GM19452 (cell line): ENCODE results near the gene SPATA33.

Experiments
- ATAC-seq: cut with Tn5 transposase; IDR thresholded peaks from one replicate; pipeline ENCODE4 v1.9.1; 2021; ENCODE audit not compliant: unreplicated experiment

SPATA33 gene

DNA sequence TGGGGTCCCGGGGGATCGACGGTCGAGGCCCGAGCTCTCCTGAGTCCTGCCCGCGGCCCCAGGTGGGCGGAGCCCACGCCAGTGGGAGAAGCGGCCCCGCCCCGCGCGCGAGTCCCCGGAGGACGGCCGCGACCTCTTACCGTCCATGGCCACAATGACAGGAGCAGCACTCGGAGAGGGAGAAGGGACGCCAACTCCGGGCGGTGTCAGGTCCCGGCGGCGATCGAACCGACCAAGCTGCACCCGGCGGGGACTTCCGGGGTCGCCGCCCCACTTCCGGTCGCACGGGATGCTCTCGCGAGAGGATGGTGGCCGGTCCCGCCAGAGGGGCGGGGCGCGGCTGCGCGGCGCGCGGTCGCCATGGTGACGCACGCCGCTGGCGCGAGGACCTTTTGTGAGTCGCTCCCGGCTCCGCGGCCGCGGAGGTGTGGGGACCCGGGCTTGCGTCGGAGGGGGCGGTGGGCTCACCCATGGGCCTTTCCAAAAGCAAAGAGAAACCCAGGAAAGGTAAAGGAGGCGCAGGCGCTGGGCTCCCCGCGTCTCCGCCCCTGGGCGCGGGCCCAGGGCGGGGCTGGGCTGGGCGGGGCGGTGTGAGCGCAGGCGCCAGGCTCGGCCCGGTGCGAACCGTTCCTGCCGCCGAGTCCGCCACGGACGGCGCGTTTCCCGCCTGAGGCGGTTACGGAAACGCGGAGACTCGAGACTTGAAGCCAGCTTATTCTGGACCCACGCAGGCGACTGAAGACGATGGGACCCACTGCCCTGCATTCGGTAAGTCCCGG lies at the start of gene SPATA33, which contains the start of gene CHMP1A:
SPATA33 (plus strand) TSS at position 395 of the 779 bp plus-strand sequence; CDS start at position 471, 76 bp downstream.
CHMP1A (minus strand) TSS at position 267 of the 779 bp plus-strand sequence; CDS start at position 147, 120 bp downstream.
- peak; percentile 90 for ATAC-seq

GRCh38 chr16:89607937-89608740 lies 49.5 kb upstream of the SPATA33 start:
- ATAC-seq: no peak

- no peak for ATAC-seq
These were observed 47.6 kb upstream of the SPATA33 start for GRCh38 chr16:89610108-89610453.

- no peak for ATAC-seq
These were observed 45.0 kb upstream of the SPATA33 start for GRCh38 chr16:89612415-89613166.

DNA sequence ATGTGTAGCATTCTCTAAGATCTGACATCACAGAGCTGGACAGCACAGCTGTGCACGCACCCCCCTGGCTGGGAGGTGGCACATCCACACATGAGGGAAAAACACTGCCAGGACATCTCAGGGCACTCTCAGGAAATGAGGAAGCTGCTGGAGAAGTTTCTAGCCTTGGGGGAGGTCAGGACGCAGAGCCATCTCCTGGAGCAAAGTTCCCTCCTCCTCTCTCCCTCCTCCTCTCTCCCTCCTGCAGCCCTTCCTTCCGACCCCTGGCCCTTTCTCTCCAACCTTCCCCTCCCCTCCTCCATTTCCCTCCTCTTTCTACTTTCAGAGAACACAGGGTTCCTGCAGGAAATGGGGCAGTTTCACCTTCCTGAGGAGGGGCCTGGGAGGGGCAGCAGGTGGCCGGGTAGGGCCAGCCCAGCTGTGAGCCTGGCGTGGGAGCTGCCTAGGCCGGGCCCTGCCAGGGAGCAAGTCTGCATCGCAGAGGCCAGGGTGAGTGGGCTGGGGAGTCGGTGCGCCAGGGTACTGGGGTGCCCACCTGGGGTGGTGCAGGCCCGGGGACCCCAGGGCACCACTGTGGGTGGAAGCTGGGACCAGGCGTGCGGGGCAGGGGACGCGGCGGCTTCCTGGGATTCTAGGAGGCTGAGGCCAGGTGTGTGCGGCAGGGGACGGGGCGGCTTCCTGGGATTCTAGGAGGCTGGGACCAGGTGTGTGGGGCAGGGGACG lies 44.2 kb upstream of the SPATA33 start, which contains the start of gene DPEP1:
DPEP1 (plus strand) TSS at position 412 of the 723 bp plus-strand sequence. CDS start 16,769 bp downstream, outside the sequence.
- no peak for ATAC-seq

DNA sequence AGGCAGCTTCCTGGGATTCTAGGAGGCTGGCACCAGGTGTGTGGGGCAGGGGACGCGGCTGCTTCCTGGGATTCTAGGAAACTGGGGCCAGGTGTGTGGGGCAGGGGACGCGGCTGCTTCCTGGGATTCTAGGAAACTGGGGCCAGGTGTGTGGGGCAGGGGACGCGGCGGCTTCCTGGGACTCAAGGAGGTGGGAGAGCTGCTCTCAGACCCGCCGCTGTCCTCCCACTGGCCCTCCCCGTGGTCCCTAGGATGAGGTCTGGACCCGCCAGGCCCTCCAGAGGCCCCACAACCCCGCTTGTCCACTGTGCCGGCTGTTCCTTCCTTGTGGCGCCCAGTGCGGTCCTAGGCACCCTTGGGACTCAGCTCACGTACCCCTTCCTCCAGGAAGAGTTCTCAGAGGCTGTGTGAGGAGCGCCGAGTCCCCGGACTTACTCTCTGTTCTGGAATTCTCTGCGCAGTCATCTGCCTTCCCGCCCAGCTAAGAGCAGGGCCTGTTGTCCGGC lies 43.6 kb upstream of the SPATA33 start:
- ATAC-seq: no peak

DNA sequence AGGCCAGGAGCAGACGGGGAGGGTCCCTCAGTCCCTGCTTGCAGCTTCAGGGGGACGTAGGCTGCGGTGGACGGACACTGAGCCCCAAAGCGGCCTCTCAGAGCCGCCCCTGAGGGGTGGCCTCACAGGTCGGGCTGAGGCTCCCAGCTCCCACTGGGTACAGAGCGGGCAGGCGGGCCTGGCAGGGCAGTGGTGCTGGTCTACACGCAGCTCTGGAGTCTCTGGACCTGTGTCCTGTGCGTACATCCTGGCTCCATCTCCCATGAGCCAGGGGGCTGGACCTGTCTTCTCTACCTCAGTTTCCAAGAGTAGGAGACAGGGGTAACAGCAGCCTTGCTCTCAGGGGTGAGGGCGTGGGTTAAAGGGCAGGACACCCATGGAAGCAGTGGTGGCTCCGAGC lies 42.5 kb upstream of the SPATA33 start:
- ATAC-seq: no peak

DNA sequence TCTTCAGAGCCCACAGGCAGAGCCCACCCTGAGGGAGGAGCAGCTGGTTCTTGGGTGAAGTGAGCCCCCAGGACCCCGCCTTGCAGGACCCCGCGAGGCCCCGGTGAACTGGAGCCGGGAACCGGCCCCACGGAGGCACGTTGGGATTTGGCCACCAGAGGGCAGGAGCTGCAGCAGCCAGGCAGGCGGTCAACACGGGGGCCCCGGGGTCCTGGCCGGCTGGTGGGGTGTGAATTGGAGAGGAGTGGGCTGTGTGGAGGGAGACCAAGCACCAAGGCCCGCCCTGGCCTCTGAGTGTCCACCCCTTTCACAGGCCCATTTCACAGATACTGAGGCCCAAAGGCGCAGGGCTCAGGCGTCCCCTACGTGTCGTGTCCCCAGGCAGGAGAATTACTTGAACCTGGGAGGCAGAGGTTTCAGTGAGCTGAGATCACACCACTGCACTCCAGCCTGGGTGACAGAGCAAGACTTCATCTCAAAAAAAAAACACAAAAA lies 42.0 kb upstream of the SPATA33 start:
- ATAC-seq: no peak

DNA sequence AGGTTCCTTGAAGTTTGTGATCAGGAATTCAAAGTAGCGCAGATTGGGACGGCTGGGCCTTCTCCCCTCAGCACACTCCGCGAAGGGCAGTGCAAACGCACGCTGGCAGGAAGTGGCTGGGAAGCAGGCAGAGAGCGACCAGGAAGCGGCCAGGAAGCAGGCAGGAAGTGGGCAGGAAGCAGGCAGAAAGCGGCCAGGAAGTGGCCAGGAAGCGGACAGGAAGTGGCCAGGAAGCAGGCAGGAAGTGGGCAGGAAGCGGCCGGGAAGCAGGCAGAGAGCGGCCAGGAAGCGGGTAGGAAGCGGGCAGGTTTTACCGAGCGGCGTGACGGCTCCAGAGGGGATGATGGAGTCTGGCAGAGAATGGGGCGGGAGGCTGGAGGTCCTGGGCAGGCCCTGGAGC lies 41.0 kb upstream of the SPATA33 start:
- ATAC-seq: no peak

- no peak for ATAC-seq
These were observed 40.6 kb upstream of the SPATA33 start for GRCh38 chr16:89617036-89617435.

DNA sequence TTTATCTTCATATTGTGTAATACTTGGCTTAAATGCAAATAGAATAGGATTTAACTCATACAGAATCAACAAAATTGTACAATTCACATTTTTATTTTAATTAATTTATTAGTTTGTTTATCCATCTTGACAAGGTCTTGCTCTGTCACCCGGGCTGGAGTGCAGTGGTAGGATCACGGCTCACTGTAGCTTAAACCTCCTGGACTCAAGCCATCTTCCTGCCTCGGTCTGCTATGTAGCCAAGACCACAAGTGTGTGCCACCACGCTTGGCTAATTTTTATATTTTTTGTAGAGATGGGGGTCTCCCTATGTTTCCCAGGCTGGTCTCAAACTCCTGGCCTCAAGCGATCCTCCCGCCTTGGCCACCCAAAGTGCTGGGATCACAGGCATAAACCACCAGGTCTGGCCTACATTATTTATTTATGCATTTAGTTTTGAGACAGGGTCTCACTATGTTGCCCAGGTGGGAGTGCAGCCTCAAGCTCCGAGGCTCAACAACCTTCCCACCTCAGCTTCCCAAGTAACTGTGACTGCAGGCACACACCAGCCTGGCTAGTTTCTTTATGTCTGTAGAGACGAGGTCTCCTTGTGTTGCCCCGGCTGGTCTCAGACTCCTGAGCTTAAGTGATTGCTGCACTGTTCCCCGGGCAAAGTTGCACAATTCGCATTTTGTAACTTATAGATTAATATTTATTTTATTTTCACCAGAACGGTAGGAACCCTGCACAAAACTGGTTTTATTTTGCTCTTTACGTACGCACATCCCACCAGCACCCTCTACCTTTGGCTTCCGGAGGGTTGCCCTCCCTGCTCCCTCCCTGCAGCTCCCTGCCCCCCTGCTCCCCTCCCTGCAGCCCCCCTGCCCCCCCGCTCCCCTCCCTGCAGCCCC lies 39.3 kb upstream of the SPATA33 start:
- ATAC-seq: no peak

DNA sequence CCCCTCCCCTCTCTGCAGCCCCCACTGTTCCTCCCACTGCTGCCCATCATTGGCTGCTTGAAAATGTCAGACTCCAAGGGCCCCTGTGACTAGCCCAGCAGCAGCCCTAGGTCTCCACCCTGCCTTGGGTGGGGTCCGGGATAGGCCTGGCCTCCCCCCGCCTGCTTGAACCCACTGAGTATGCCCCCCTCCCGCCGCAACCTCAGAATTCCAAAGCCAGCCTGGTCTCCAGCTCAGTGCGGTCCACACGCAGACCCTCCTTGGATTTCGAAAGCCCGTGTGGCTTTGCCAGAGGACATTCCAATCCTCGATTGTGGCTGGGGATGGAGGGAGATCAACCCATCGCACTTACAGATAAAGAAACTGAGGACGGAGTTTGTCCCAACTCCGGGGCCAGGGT lies 37.8 kb upstream of the SPATA33 start:
- no peak for ATAC-seq

GRCh38 chr16:89620406-89620841 lies 37.2 kb upstream of the SPATA33 start:
- ATAC-seq: no peak

GRCh38 chr16:89621136-89621697 lies 36.4 kb upstream of the SPATA33 start:
- no peak for ATAC-seq

GRCh38 chr16:89621698-89622409 lies 35.8 kb upstream of the SPATA33 start:
- no peak for ATAC-seq

- ATAC-seq: no peak
These were observed 34.0 kb upstream of the SPATA33 start for GRCh38 chr16:89623511-89624261.
